Cardiac muscle cell (in vitro differentiated cells and primary cell): ENCODE measurements around the gene GPR68. TPM values are rescaled to one million over a fixed set of nuclear protein-coding genes. Genes with fewer than 3 reads are reported as not detected.

ENCODE experiments used
- DNase-seq, 2 donors: peaks; one replicate each; pipeline versions ENCODE4 v3.0.0 to v3.0.0-alpha.2; 2010 to 2017; ENCODE audit warnings: low read depth in 1 of 2, low spot score in 1 of 2
- H3K27ac ChIP-seq: fragments of 200-600 bp; sonication (generic); 2 replicates; pipeline ENCODE4 v1.5.1; 2016
- H3K27me3 ChIP-seq: fragments of 200-600 bp; sonication (generic); 2 replicates; pipeline ENCODE4 v1.6.0; 2016; ENCODE audit warnings: control low read depth
- H3K36me3 ChIP-seq: fragments of 200-600 bp; sonication (generic); 2 replicates; pipeline ENCODE4 v1.5.1; 2016; ENCODE audit warnings: control low read depth
- H3K4me1 ChIP-seq: fragments of 200-600 bp; sonication (generic); 2 replicates; pipeline ENCODE4 v1.8.1; 2017; ENCODE audit warnings: low read depth, mild to moderate bottlenecking, mixed run types
- H3K4me3 ChIP-seq: fragments of 200-600 bp; sonication (generic); 2 replicates; pipeline ENCODE4 v1.5.1; 2016; ENCODE audit warnings: mild to moderate bottlenecking
- H3K9me3 ChIP-seq: fragments of 200-600 bp; sonication (generic); 2 replicates; pipeline ENCODE4 v1.5.1; 2017; ENCODE audit warnings: low read depth, mild to moderate bottlenecking, control low read depth
- polyA plus RNA-seq: library from polyadenylated mRNA; unstranded; fragments of >200 nt; fragmentation: Nextera tagmentation; extraction: Ambion mirVana; gene quantifications from 2 replicates; pipeline ENCODE4 v1.2.1, GENCODE V29; 2016
- total RNA-seq: library from RNA; depleted of rRNA; stranded (reverse); fragments of >200 nt; gene quantifications from 2 replicates; pipeline ENCODE4 v1.2.3, GENCODE V29; 2016
- TF ChIP-seq, protein P1 (sequence below): IDR thresholded peaks from 2 replicates; pipeline ENCODE4 v1.5.1; 2012; ENCODE audit warnings: low read depth, mild to moderate bottlenecking, low read length

Gene GPR68
- total and polyA plus RNA-seq, 2 experiments from 2014 or later, result 0.22 to 0.42 TPM

DNA sequence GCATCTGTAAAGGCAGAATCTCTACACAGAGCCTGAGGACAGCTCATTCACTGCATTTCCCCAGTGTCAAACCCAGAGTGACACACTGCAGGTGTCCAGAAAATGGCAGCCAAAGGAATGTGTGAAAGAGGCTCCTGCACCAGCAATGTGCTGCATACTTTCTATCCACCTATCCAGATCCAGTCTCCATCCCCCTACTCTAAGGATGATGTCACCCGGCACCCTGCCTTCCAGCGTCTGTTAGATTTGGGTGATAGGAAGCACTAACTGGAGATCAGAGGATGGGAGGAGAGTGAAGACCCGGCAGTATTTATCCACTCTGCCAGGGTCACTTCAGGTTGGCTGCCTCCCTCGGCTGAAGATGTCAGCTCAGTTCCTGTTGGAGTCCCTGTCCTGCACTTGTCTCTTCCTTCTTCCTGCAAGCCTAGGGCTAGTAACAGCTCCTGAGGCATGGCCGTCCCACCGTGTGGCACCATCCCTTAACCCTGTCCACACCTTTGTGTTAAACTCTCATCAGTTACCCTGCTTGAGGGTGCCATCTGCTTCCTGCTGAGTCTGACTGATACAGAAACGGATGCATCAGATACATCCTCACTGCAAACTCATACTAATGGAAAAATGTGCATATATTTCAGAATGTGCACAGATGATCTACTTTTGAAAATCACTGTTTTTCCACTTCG lies 13.0 kb upstream of the GPR68 start:
- Histone ChIP-seq H3K27me3 (peaks cover 10% of the 10 kb centered on the region), H3K27ac (no peak overlapping the region), H3K9me3 (no peaks in the 10 kb centered on the region), H3K4me1 (peaks cover 10% of the 10 kb centered on the region), H3K4me3 (no peak overlapping the region), H3K36me3 (no peaks in the 10 kb centered on the region)
- DNase-seq, result peak in 1 of 2 donors; percentile 49
- TF ChIP-seq, protein P1, sequence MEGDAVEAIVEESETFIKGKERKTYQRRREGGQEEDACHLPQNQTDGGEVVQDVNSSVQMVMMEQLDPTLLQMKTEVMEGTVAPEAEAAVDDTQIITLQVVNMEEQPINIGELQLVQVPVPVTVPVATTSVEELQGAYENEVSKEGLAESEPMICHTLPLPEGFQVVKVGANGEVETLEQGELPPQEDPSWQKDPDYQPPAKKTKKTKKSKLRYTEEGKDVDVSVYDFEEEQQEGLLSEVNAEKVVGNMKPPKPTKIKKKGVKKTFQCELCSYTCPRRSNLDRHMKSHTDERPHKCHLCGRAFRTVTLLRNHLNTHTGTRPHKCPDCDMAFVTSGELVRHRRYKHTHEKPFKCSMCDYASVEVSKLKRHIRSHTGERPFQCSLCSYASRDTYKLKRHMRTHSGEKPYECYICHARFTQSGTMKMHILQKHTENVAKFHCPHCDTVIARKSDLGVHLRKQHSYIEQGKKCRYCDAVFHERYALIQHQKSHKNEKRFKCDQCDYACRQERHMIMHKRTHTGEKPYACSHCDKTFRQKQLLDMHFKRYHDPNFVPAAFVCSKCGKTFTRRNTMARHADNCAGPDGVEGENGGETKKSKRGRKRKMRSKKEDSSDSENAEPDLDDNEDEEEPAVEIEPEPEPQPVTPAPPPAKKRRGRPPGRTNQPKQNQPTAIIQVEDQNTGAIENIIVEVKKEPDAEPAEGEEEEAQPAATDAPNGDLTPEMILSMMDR, result no peak

DNA sequence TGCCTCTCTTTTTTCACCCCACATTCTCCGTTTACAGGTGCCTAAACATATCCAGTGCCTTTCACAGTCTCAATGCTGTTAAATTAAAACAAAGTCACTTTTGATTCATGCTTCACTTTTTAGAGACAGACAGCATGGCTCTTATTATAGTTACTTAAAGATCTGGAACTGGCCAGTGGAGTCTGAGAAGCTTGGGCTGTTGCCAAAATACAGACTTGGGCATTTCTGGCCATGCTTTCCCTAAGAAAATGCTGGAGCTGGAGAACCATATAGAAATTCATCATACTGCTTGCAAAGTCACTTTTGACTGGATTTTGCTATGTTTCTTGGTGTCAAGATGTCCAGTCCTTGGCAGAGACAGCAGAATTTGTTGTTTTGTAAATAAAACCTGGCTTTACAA lies 12.2 kb upstream of the GPR68 start:
- Histone ChIP-seq H3K27ac (peak overlapping the region; percentile 43), H3K27me3 (peaks cover 16% of the 10 kb centered on the region)
- TF ChIP-seq, protein P1, result no peak

DNA sequence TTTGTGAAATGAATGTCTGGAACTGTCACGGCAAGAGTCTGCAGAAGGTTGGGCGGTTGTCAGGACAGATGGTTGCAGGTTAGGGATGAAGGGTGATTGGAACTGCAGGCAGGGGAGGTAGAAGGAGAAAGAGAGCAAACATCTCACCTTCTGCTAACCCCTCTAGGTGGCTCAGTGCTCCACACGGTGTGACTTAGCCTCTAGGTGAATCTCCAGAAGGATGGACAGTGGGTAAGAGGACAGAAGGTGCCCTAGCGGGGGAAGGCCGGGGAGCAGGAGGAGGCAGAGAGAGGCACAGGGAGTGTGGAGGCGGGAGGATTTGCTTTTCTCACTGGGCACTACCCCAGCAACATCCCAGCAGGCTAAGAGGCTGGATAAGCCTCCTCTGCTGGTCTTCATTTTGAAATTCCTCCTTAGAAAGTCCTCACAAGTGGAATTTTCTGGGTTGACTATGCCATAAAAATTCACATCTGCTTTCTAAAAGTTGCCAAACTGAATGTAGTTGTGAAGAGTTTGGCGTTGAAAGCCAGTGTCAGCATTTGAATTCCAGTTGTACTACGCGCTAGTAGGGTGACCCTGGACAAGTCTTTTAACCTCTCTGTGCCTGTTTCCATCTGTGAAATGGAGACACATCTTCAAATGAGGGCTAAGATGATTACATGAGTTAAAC lies 10.7 kb upstream of the GPR68 start:
- no peak for DNase-seq
- TF ChIP-seq, protein P1, result no peak
- no peak overlapping the region for H3K27ac ChIP-seq
- peaks cover 10% of the 10 kb centered on the region for H3K4me1 ChIP-seq
- no peaks in the 10 kb centered on the region for H3K9me3 ChIP-seq
- no peaks in the 10 kb centered on the region for H3K36me3 ChIP-seq
- H3K27me3 ChIP-seq, result peaks cover 18% of the 10 kb centered on the region
- no peak overlapping the region for H3K4me3 ChIP-seq

More for the DNA sequence above, 12.2 kb upstream of the GPR68 start:
- H3K36me3 ChIP-seq, result no peaks in the 10 kb centered on the region
- H3K4me3 ChIP-seq, result no peak overlapping the region
- no peaks in the 10 kb centered on the region for H3K9me3 ChIP-seq
- peaks cover 10% of the 10 kb centered on the region for H3K4me1 ChIP-seq
- peak; percentile 20 to 34 for DNase-seq

DNA sequence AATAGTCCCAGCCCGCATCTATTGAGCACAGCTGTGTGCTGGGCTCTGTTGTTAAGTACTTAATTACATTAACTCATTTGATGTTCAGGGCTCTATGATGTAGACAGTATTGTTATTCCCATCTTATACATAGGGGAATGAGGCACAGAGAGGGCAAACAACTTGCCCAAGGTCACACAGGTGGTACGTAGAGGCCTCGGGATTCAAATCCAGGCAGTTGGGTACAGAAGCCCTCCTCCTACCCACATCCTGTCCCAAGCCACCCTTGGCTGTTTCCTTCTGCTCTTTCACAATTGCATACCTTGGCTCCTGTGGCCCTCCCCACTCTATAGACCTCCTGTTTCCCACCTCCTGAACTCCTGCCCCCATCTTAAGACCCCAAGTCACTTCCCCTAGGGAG lies 10.0 kb upstream of the GPR68 start:
- Histone ChIP-seq H3K27me3 (peaks cover 18% of the 10 kb centered on the region), H3K9me3 (no peaks in the 10 kb centered on the region), H3K27ac (no peak overlapping the region), H3K4me3 (no peak overlapping the region), H3K4me1 (peaks cover 10% of the 10 kb centered on the region), H3K36me3 (no peaks in the 10 kb centered on the region)
- TF ChIP-seq, protein P1, result no peak
- DNase-seq, result no peak

DNA sequence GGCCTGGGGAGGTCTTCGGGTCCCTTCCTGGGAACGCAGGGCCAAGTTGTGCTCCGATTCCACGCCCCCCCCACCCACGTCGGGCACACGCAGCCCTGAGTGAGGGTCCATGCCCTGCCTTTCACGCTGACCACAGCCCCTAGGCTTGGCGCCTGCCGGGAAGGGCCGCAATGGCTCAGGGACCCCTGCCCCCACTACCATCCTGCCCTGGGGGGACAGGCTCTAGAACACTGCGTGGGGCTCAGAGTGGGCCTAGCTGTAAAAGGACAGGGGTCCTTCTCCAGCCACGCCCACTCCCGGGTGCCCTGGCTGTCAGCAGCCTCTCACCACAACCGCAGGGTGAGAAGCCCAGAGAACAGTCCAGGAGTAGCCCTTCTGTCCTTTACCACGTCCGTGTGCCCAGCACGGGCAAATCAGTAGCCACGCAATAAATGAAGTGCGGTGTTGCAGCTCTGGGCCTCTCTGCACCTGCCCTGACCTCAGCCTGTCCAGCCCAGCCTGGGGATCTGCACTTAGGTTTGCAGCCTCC lies 9.4 kb upstream of the GPR68 start:
- Histone ChIP-seq H3K4me3 (peak overlapping the region; percentile 65), H3K4me1 (peaks cover 10% of the 10 kb centered on the region), H3K36me3 (no peaks in the 10 kb centered on the region), H3K27me3 (peaks cover 18% of the 10 kb centered on the region), H3K9me3 (no peaks in the 10 kb centered on the region), H3K27ac (no peak overlapping the region)
- TF ChIP-seq, protein P1, result no peak
- DNase-seq, result peak in 1 of 2 donors; percentile 25
